ENCODE data around the gene ZNF385B.

DNA sequence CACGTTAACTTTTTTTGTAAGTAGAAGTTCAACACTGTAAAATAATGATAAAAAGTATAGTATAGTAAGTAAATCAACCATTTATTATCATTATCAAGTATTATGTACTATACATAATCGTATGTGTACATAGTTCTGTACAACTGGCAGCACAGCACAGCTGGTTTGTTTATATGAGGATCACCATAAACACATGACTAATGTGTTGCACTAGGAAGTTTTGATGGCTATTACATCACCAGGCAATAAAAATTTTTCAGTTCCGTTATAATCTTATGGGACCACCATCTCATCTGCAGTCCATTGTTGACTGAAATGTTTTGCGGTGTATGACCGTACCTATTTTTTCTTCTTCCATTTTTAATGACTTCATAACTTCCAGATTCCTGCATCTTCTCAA lies 39.2 kb upstream of the ZNF385B start:
- TF ChIP-seq, protein P1, sequence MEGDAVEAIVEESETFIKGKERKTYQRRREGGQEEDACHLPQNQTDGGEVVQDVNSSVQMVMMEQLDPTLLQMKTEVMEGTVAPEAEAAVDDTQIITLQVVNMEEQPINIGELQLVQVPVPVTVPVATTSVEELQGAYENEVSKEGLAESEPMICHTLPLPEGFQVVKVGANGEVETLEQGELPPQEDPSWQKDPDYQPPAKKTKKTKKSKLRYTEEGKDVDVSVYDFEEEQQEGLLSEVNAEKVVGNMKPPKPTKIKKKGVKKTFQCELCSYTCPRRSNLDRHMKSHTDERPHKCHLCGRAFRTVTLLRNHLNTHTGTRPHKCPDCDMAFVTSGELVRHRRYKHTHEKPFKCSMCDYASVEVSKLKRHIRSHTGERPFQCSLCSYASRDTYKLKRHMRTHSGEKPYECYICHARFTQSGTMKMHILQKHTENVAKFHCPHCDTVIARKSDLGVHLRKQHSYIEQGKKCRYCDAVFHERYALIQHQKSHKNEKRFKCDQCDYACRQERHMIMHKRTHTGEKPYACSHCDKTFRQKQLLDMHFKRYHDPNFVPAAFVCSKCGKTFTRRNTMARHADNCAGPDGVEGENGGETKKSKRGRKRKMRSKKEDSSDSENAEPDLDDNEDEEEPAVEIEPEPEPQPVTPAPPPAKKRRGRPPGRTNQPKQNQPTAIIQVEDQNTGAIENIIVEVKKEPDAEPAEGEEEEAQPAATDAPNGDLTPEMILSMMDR (IDR thresholded peaks at IDR 0.05), result no peak
- TF ChIP-seq POLR2A (IDR thresholded peaks at IDR 0.05), result no peak
